ENCODE results near the gene CDH23.

- TF ChIP-seq, protein P1, sequence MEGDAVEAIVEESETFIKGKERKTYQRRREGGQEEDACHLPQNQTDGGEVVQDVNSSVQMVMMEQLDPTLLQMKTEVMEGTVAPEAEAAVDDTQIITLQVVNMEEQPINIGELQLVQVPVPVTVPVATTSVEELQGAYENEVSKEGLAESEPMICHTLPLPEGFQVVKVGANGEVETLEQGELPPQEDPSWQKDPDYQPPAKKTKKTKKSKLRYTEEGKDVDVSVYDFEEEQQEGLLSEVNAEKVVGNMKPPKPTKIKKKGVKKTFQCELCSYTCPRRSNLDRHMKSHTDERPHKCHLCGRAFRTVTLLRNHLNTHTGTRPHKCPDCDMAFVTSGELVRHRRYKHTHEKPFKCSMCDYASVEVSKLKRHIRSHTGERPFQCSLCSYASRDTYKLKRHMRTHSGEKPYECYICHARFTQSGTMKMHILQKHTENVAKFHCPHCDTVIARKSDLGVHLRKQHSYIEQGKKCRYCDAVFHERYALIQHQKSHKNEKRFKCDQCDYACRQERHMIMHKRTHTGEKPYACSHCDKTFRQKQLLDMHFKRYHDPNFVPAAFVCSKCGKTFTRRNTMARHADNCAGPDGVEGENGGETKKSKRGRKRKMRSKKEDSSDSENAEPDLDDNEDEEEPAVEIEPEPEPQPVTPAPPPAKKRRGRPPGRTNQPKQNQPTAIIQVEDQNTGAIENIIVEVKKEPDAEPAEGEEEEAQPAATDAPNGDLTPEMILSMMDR (IDR thresholded peaks at IDR 0.05) = no peak
- no peak for TF ChIP-seq ZFX (IDR thresholded peaks at IDR 0.05; ENCODE audit: borderline replicate concordance)
These were observed 131.9 kb downstream of the CDH23 start for GRCh38 chr10:71528371-71529206.

All from 22Rv1 (cell line).